GM21423 (cell line): Measurements from ENCODE around the gene NAA16.

Source experiments
- ATAC-seq: cut with Tn5 transposase; IDR thresholded peaks from one replicate; pipeline ENCODE4 v1.9.1; 2021; ENCODE audit warnings: mild to moderate bottlenecking, moderate library complexity; ENCODE audit not compliant: unreplicated experiment

The NAA16 gene

DNA sequence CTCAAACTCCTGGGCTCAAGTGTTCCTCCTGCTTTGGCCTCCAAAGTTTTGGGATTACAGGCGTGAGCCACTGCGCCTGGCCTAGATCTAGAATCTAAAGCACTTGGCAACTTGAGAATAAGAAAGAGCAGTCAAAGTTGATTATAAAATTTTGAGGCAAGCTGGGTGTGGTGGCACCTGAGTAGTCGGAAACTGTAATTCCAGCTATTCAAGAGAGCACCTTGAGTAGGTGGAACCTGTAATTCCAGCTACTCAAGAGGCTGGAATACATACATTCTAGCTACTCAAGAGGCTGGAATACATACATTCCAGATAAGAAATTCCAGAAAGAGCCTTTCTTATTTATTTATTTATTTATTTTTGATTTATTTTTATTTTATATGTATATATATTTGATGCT lies 8.3 kb upstream of the NAA16 start:
- ATAC-seq: no peak

- ATAC-seq: no peak
These were observed 6.5 kb upstream of the NAA16 start for GRCh38 chr13:41304551-41304950.

DNA sequence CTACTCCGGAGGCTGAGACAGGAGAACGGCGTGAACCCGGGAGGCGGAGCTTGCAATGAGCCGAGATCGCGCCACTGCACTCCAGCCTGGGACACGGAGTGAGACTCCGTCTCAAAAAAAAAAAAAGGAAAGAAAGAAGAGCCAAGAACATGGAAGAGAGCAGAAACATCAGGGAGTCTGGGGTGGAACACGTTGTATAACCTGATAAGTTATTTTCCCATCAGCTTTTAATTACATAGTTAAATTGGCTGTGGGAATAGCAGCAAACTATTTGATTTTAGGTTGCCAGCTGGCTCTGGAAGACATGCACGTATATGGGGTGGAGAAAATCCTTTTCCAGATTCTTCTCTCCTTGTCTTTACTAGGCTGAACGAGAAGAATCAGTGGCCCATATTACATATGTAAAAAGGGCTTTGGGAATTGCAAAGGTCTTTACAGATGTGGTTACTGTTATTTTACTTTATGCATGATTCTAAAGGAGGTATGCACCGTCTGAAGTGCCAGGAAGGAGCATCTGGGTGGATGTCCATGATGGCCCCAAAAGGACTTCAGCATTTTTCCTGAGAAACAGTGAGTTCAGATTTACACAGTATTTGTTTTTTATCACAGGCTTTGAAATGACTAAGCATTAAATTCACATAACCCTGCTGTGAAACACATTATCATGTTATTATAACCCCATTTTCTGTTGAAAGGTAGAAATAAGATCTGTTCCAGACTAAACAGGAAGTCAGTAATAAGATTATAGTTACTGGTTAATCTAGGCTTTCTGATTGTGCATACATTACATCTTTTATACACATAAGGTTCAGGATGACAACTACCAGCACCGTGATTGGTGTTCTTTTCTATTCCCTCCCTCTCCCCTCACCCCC lies 4.6 kb upstream of the NAA16 start:
- ATAC-seq: no peak

DNA sequence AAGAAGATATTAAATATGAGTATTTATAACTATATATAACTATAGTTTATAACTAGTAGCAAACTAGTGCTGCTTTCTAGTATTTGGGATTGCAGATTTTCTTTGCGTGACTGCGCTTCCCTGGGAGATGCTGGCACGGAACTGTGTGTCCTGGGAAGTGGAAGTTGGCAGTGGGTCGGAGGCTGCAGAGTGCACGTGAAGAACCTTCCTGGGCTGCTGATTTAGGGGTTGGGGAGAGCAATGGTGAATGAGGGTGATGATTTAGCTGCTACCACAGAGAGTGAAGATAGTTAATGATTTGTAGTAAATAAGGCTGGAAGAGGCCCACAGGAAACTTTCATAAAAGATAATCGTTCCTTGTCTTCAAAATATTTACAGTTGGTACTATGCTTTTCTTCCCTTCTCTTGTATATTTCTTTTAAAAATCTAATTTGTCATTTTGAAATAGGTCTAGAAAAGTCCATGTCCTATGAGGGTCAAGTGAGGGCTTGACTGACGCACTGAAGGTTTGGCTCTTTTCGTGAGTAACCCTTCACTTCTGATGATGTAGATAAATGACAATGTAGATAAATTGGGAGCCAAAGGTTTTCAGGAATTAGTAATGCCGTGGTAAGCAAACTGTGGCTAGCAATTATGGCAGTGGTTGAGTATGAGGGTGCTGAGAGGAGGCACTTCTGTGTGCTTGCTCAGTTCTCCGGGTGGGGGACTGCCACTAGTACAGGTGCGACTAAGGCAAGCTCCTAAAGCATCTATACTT lies 3.0 kb upstream of the NAA16 start:
- no peak for ATAC-seq

DNA sequence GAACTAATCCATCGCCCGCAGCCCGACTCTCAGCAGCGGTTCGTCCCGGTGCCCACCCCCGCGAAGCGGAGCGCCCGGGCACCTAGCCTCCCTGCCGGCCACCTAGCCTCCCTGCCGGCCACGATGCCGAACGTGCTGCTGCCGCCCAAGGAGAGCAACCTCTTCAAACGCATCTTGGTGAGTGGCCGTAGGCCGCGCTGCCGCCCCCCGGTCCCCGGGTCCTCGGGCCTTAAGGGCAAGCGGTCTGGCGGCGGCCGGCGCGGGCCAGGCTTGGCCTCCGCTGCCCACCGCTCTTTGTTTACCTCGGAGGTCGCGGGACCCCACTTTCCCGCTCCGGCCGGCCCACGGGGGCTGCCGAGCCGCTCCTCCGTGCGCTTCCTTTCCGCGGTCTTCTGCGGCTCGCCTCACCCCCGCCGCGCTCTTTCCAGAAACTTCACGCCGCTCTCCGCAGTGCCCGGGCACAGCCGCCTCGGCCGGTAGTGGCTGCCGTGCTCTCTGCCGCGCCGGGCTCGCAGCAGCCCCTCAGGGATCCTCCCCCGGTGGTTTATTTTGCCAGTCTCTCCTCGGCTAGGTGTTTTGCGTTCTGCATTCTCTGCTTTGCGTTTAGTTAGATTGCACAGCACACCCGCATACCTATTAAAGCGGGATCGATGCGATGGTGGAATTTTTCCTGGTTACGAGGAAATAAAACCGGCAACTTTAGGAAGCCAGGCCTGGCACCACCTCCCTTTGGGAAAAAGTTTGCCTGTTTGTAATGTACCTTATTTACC lies 524 bp downstream of the NAA16 start:
- peak; percentile 37 for ATAC-seq

GRCh38 chr13:41312176-41312500 lies 1.1 kb downstream of the NAA16 start:
- ATAC-seq: no peak

DNA sequence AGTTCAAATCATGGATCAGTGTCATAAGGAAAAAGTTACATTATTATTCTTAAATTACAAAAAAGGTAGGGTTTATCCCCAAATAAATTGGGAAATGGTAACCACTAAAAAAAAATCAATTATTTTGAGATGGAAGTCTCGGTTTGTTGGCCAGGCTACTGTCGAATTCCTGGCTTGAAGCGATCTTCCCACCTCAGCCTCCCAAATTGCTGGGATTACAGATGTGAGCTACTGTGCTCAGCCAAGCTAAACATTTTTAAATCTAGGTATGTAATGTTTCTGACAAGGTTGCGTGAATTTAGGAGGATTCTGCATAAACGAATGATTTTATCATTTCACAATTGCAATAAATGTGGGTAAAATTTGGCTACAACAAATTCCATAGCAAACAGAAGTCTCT lies 2.0 kb downstream of the NAA16 start:
- no peak for ATAC-seq

DNA sequence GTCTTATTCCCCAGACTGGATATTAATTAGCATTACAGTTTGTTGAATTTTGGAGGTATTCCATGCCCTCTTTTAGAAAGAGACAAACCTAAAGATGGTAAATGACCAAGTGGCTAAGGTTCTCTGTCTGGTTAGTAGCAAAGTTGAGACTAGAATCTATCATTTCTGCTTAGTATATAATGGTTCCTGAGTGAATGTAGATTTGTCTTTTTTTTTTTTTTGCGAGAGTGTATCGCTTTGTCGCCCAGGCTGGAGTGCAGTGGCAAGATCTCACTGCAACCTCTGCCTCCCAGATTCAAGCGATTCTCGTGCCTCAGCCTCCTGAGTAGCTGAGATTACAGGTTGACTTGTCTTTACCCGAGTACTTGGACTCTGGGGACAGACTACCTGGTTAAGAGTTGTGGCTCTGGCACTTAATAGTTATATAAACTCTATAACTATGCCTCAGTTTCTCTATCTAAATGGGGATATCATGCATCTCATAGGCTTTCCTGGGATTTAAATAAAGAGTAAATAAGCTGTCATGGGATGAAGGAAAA lies 2.7 kb downstream of the NAA16 start:
- no peak for ATAC-seq

DNA sequence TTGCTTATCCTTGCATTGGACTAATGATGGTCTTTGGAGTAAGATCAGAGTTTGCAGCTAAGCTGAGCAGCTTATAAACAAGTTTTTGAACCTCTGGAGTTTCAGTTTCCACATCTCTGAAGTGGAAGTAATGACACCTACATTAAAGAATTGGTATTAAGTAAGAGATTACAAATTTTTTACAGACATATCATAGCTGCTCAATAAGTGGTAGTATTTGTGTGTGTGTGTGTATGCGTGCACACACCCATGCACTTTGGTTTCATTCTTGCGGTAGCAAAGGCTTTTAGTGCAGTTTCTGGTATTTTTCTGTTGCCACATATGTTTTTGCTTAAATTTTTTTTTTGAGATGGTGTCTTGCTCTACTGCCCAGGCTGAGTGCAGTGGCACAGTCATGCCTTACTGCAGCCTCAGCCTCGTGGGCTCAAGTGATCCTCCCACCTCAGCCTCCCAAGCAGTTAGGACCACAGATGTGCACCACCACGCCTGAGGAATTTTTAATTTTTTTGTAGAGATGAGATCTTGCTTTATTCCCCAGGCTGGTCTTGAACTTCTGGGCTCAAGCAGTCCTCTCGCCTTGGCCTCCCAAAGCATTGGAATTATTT lies 4.5 kb downstream of the NAA16 start:
- ATAC-seq: no peak

DNA sequence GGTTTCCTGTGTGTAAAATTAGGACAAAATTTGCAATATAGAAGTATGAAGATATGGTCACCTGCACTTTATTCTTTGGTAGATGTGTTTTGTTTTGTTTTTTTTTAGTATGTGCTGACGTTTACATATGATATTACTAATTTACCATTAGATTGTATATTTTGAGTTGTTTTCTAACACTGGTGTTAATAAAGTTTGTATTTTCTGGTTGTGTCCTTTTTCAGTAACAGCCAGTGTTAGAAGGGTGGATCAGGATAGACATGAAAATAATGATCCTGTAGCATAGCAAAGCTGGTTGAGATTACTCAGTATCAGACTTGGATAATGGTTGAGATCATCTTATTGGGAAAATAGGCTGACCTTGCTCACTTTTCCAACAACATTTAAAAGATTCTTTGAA lies 6.2 kb downstream of the NAA16 start:
- ATAC-seq: no peak

- no peak for ATAC-seq
These were observed 14.7 kb downstream of the NAA16 start for GRCh38 chr13:41325752-41326151.

GRCh38 chr13:41326661-41327060 lies 15.6 kb downstream of the NAA16 start:
- ATAC-seq: peak; percentile 69

DNA sequence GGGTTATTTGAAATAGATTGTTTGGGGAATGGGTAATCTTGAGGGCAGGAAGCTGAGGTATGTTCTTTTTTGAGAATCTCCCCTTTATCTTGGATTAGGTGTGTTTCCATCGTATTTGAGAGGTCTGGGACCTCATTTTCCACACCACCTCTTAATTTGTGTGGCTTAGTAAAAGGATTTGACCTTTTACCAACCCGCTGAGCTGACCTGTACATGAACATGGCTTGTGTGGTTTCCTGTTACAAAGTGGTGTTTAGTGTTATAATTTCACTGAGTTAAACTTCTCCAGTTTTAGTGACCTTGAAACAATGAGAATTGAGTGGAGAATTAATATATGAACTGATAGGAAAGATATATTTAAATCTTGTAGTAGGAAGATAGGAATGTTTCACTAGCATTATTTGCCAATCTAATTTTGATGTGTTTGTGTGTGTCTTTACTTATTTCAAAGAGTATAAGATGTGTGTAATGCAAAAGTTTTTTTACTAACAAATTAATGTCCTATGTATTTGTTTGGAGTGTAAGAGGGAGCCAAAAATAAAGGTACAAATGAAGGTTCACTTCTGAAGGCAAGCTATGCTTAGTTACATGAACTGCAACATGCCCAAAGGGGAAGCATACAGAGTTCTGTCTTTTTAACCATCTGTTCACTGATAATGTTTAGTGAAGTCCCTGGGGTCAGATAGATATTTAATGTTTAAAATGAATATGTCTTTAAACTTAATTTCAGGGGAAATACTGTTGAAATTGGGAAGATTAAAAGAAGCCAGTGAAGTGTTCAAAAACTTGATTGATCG lies 17.1 kb downstream of the NAA16 start:
- ATAC-seq: peak; percentile 41

DNA sequence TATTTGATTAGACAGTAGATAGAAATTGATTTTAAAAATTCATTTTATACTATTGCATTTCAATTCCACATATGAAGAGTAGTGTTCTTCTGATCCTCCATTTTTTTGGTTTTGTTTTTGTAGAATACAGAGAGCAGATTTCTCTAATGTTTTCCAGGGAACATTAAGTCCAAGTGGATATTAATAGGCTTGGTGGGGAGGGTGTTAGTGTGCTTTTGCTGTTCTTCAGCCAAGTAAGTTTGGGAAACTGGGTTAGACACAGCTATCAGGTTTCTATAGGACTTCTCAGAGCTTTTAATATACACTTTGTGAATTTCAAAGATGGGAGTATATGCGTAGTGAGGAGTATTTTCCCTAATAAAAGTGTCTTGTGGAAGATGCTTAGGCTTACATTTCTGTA lies 21.8 kb downstream of the NAA16 start:
- no peak for ATAC-seq

- no peak for ATAC-seq
These were observed 23.7 kb downstream of the NAA16 start for GRCh38 chr13:41334810-41335209.

DNA sequence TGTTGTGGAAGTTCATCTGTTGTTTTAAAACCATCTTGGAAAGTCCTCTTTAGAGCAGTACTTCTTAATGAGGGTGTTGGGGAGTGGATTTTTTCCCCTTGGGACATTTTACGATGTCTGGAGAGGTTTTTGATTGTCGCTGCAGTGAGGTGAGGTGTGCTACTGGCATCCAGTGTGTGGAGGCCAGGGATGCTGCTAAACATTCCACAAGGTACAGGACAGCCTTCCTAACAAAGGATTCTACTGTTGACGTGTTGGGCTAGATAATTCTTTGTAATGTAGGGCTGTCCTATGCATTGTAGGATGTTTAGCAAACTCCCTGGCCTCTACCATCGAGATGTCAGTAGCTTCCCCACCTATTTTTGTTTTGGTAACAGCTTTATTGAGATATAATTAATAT lies 33.3 kb downstream of the NAA16 start:
- no peak for ATAC-seq

DNA sequence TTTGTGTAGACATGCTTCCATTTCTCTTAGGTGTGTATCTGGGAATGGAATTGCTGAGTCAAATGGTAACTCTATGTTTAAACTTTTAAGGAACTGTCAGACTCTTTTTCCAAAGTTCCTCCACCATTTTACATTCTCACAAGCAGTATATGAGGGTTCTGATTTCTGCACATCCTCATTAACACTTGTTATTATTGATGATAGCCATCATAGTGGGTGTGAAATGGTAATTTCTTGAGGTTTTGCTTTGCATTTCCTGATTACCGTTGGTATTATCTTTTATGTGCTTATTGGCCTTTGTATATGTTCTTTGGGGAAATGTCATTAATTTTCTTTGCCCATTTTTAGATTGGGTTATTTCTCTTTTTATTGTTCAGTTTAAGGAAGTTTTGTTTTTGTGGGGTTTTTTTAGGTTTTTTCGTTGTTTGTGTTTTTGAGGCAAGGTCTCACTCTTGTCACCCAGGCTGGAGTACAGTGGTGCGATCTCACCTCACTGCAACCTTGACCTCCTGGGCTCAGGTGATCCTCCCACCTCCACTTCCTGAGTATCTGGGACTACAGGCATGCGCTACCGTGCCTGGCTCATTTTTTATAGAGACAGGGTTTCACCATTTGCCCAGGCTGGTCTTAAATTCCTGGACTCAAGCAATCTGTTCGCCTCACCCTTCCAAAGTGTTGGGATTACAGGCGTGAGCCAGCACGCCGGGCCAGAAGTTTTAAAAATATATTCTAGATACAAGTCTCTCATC lies 34.3 kb downstream of the NAA16 start:
- no peak for ATAC-seq

DNA sequence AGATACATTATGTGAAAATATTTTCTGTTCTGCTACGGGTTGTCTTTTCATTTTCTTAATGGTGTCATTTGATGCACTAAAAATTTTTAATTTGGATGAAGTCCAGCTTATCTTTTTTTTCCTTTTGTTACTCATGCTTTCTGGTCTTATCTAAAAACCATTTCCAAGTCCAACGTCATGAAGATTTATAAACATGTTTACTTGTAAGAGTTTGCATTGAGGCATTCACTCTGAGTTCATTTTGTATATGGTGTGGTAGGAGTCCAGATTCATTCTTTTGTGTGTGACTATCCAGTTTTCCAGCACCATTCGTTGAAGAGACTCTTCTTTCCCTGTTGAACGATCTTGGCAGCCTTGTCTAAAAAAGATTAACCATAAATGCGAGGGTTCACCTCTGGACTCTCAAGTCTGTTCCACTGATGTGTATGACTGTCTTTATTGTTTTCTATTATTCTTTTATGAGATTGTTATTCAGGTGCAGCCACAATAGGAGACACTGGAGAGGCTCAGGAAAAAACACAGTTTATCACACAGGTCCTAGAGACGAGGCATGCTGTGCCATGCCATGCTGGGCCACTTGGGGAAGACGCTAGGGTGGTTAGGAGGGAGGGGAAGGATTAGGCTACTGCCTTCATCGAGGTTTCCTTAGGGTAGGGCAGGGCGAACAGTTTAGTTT lies 35.0 kb downstream of the NAA16 start:
- ATAC-seq: no peak
